Cardiac muscle cell (in vitro differentiated cells and primary cell): ENCODE data around the gene STK40. TPM values are rescaled to one million over a fixed set of nuclear protein-coding genes. Genes with fewer than 3 reads are reported as not detected.
A peak's percentile ranks its signal among the peaks of the same experiment; 100 is the strongest.

Experiments used
- DNase-seq, 2 donors: peaks; one replicate each; pipeline versions ENCODE4 v3.0.0 to v3.0.0-alpha.2; 2010 to 2017; ENCODE audit warnings: low read depth in 1 of 2, low spot score in 1 of 2
- H3K27ac ChIP-seq: fragments of 200-600 bp; sonication (generic); 2 replicates; pipeline ENCODE4 v1.5.1; 2016
- H3K27me3 ChIP-seq: fragments of 200-600 bp; sonication (generic); 2 replicates; pipeline ENCODE4 v1.6.0; 2016; ENCODE audit warnings: control low read depth
- H3K36me3 ChIP-seq: fragments of 200-600 bp; sonication (generic); 2 replicates; pipeline ENCODE4 v1.5.1; 2016; ENCODE audit warnings: control low read depth
- H3K4me1 ChIP-seq: fragments of 200-600 bp; sonication (generic); 2 replicates; pipeline ENCODE4 v1.8.1; 2017; ENCODE audit warnings: low read depth, mild to moderate bottlenecking, mixed run types
- H3K4me3 ChIP-seq: fragments of 200-600 bp; sonication (generic); 2 replicates; pipeline ENCODE4 v1.5.1; 2016; ENCODE audit warnings: mild to moderate bottlenecking
- H3K9me3 ChIP-seq: fragments of 200-600 bp; sonication (generic); 2 replicates; pipeline ENCODE4 v1.5.1; 2017; ENCODE audit warnings: low read depth, mild to moderate bottlenecking, control low read depth
- CTCF ChIP-seq: IDR thresholded peaks from 2 replicates; pipeline ENCODE4 v1.5.1; 2012; ENCODE audit warnings: low read depth, mild to moderate bottlenecking, low read length
- polyA plus RNA-seq: library from polyadenylated mRNA; unstranded; fragments of >200 nt; fragmentation: Nextera tagmentation; extraction: Ambion mirVana; gene quantifications from 2 replicates; pipeline ENCODE4 v1.2.1, GENCODE V29; 2016
- total RNA-seq: library from RNA; depleted of rRNA; stranded (reverse); fragments of >200 nt; gene quantifications from 2 replicates; pipeline ENCODE4 v1.2.3, GENCODE V29; 2016

STK40 gene
- total and polyA plus RNA-seq, 2 experiments from 2014 or later = 37.0 to 51.1 TPM

GRCh38 chr1:36369061-36369861 is 16.5 kb downstream of the STK40 start:
- peaks cover 14% of the 10 kb centered on the region for H3K4me1 ChIP-seq
- H3K9me3 ChIP-seq = no peaks in the 10 kb centered on the region
- peak; percentile 92 for TF ChIP-seq CTCF
- peak; percentile 75 to 84 for DNase-seq
- H3K27me3 ChIP-seq = no peaks in the 10 kb centered on the region
- H3K4me3 ChIP-seq = no peak overlapping the region
- no peaks in the 10 kb centered on the region for H3K36me3 ChIP-seq
- H3K27ac ChIP-seq = no peak overlapping the region

DNA sequence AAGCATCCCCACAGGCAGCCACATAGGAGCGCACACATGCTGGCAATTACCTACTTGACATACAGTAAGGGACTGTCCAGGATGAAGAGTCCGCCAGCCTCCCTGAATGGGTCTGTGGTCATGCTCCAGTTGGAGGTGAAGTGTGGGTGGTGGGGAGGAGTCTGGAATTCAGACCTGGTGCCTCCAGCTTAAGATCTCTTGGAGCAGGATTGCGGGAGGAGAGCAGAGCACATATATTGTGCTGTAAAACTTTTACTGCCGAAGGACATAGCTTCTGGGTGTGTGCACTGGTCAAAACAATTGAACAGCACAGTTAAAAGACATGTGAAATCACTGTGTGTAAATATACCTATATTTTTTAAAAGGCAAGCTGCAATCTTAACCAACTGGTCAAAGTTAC is 17.9 kb downstream of the STK40 start:
- H3K4me1 ChIP-seq = peaks cover 3% of the 10 kb centered on the region

DNA sequence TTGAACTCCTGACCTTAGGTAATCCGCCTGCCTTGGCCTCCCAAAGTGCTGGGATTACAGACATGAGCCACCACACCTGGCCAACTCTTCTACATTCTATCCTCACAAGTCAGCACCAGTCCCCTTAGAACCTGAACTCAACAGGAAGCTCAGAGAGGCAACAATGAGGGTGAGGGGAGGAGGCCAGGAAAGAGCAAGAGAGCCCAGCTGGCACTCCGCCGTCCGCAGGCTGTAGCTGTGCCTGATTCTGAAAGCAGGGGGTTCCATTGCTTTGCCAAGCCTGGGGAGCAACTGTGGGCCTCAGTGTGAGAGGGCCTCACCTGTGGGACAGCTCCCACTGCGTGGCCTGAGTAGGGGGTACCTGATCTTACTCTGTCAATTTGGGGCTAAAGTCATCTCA is 18.7 kb downstream of the STK40 start:
- H3K36me3 ChIP-seq = no peaks in the 10 kb centered on the region

More for the DNA sequence above, 17.9 kb downstream of the STK40 start:
- no peak for DNase-seq
- no peaks in the 10 kb centered on the region for H3K9me3 ChIP-seq
- H3K27ac ChIP-seq = no peak overlapping the region
- H3K36me3 ChIP-seq = no peaks in the 10 kb centered on the region
- TF ChIP-seq CTCF = no peak
- no peaks in the 10 kb centered on the region for H3K27me3 ChIP-seq
- H3K4me3 ChIP-seq = no peak overlapping the region

DNA sequence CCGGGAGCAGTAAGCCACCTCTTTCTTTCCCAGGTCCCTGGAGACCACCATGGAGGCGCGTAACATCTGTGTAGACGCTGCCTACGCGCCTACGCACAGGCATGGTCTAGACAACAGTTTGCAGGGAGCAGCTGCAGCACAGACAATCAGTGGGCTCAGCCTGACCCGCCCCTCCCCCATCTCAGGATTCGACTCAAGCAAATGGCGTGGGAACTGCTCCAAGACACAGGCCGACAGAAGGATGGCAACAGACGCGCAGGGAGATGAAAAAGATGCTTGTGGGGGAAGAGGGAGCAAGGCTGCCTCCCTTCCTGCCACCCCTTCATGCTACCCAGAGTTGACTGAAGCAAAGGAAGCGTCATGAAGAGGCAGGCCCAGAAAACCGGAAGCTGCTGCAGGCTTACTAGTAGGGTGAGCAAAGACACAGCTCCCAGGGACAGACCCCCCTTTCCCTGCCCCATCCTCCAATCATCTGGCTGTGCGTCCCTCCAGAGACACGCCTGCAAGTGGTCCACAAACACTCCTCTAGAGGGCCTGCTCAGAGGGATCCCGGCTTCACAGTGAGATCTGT is 19.5 kb downstream of the STK40 start:
- H3K4me1 ChIP-seq = no peaks in the 10 kb centered on the region
- no peak overlapping the region for H3K4me3 ChIP-seq
- no peaks in the 10 kb centered on the region for H3K27me3 ChIP-seq
- peak; percentile 24 for TF ChIP-seq CTCF
- peak in 1 of 2 donors; percentile 82 for DNase-seq
- no peaks in the 10 kb centered on the region for H3K9me3 ChIP-seq
- H3K27ac ChIP-seq = peak overlapping the region; percentile 51
- no peaks in the 10 kb centered on the region for H3K36me3 ChIP-seq

More for the DNA sequence above, 18.7 kb downstream of the STK40 start:
- no peak overlapping the region for H3K4me3 ChIP-seq
- H3K9me3 ChIP-seq = no peaks in the 10 kb centered on the region
- no peaks in the 10 kb centered on the region for H3K27me3 ChIP-seq
- no peak for DNase-seq
- H3K4me1 ChIP-seq = no peaks in the 10 kb centered on the region
- H3K27ac ChIP-seq = no peak overlapping the region
- no peak for TF ChIP-seq CTCF

DNA sequence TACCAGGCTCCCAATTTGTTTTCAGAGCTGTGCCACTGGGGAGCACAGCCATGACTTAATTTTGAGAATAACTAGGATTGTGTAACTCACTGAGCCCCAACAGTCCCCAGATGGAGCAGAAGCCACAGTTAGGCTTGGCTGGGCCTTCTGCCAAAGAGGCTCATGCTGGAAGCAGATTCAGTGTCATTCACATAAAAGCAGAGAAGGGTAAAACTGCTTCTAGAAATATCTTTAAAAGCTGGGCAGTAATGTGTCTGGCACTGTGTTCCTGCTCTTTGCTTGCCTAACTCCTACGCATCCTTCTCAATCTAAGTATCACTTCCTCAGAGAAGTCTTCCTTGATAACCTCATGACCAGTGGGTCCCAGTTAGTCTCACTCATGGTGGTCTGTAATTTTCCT is 20.3 kb downstream of the STK40 start:
- no peak overlapping the region for H3K4me3 ChIP-seq
- no peaks in the 10 kb centered on the region for H3K9me3 ChIP-seq
- peak in 1 of 2 donors; percentile 74 for DNase-seq
- no peaks in the 10 kb centered on the region for H3K36me3 ChIP-seq
- H3K27ac ChIP-seq = no peak overlapping the region
- TF ChIP-seq CTCF = no peak
- H3K27me3 ChIP-seq = no peaks in the 10 kb centered on the region
- no peaks in the 10 kb centered on the region for H3K4me1 ChIP-seq
